Right atrium auricular region (tissue), 2 donors: ENCODE data around the gene CARD14. TPM values are rescaled to one million over a fixed set of nuclear protein-coding genes. Genes with fewer than 3 reads are reported as not detected.

Experiments used
- DNase-seq: peaks from one replicate; pipeline ENCODE4 v3.0.0-alpha.2; 2019; ENCODE audit warnings: low spot score
- H3K27ac ChIP-seq, 2 donors: fragments of 200-600 bp; sonication (generic); 1 replicate in 1 of 2; 2 replicates in 1 of 2; pipeline ENCODE4 v1.5.1; 2016 to 2019
- H3K27me3 ChIP-seq, 2 donors: fragments of 200-600 bp; sonication (generic); one replicate each; pipeline versions ENCODE4 v1.5.1 to v1.6.0; 2017 to 2019
- H3K36me3 ChIP-seq: fragments of 200-600 bp; sonication (generic); one replicate; pipeline ENCODE4 v1.5.1; 2016
- H3K4me1 ChIP-seq, 2 donors: fragments of 200-600 bp; sonication (generic); one replicate each; pipeline versions ENCODE4 v1.5.1 to v1.6.0; 2017 to 2019
- H3K4me3 ChIP-seq, 2 donors: fragments of 200-600 bp; sonication (generic); 1 replicate in 1 of 2; 2 replicates in 1 of 2; pipeline ENCODE4 v1.5.1; 2017 to 2019; ENCODE audit warnings: mild to moderate bottlenecking in 1 of 2, moderate library complexity in 1 of 2
- H3K9me3 ChIP-seq, 2 donors: fragments of 200-600 bp; sonication (generic); one replicate each; pipeline ENCODE4 v1.5.1; 2019
- CTCF ChIP-seq, 2 donors: fragments of 200-600 bp; sonication (generic); IDR thresholded peaks; one replicate each; pipeline ENCODE4 v1.5.1; 2019; ENCODE audit warnings: antibody characterized with exemption in 2 of 2
- total RNA-seq, 2 donors: library from RNA; depleted of rRNA; stranded (reverse); fragments of >200 nt; gene quantifications; one replicate each; pipeline ENCODE4 v1.1.0, GENCODE V29; 2016

CARD14 gene
- total RNA-seq, 2 donors from 2014 or later: not detected

GRCh38 chr17:80173126-80173525 is 3.3 kb downstream of the CARD14 start:
- H3K27me3 ChIP-seq: no peaks in the 10 kb centered on the region
- H3K4me1 ChIP-seq: no peaks in the 10 kb centered on the region
- DNase-seq: no peak
- no peaks in the 10 kb centered on the region for H3K9me3 ChIP-seq
- H3K4me3 ChIP-seq: no peak overlapping the region
- no peaks in the 10 kb centered on the region for H3K36me3 ChIP-seq
- H3K27ac ChIP-seq: no peak overlapping the region
- TF ChIP-seq CTCF (IDR thresholded peaks at IDR 0.05): no peak

GRCh38 chr17:80173916-80174315 is 4.1 kb downstream of the CARD14 start:
- DNase-seq: no peak
- Histone ChIP-seq H3K27me3 (no peaks in the 10 kb centered on the region), H3K36me3 (no peaks in the 10 kb centered on the region), H3K4me3 (no peak overlapping the region), H3K27ac (no peak overlapping the region), H3K9me3 (no peaks in the 10 kb centered on the region), H3K4me1 (no peaks in the 10 kb centered on the region)
- no peak for TF ChIP-seq CTCF (IDR thresholded peaks at IDR 0.05)

GRCh38 chr17:80176757-80177156 is 6.9 kb downstream of the CARD14 start:
- TF ChIP-seq CTCF (IDR thresholded peaks at IDR 0.05): no peak
- DNase-seq: no peak
- Histone ChIP-seq H3K36me3 (no peaks in the 10 kb centered on the region), H3K27ac (no peak overlapping the region), H3K4me1 (no peaks in the 10 kb centered on the region), H3K27me3 (no peaks in the 10 kb centered on the region), H3K9me3 (no peaks in the 10 kb centered on the region), H3K4me3 (no peak overlapping the region)

GRCh38 chr17:80177986-80178595 is 8.3 kb downstream of the CARD14 start:
- H3K4me1 ChIP-seq: no peaks in the 10 kb centered on the region
- no peak overlapping the region for H3K4me3 ChIP-seq
- H3K9me3 ChIP-seq: no peaks in the 10 kb centered on the region
- H3K27me3 ChIP-seq: no peaks in the 10 kb centered on the region
- H3K27ac ChIP-seq: no peak overlapping the region
- no peak for TF ChIP-seq CTCF (IDR thresholded peaks at IDR 0.05)
- DNase-seq: no peak
- H3K36me3 ChIP-seq: no peaks in the 10 kb centered on the region

GRCh38 chr17:80180192-80180591 is 10.4 kb downstream of the CARD14 start:
- Histone ChIP-seq H3K27ac (no peak overlapping the region), H3K4me3 (no peak overlapping the region), H3K27me3 (no peaks in the 10 kb centered on the region), H3K4me1 (no peaks in the 10 kb centered on the region), H3K9me3 (no peaks in the 10 kb centered on the region), H3K36me3 (no peaks in the 10 kb centered on the region)
- no peak for TF ChIP-seq CTCF (IDR thresholded peaks at IDR 0.05)
- DNase-seq: no peak

GRCh38 chr17:80181431-80181830 is 11.6 kb downstream of the CARD14 start:
- H3K27ac ChIP-seq: no peak overlapping the region
- H3K4me1 ChIP-seq: no peaks in the 10 kb centered on the region
- H3K36me3 ChIP-seq: no peaks in the 10 kb centered on the region
- no peaks in the 10 kb centered on the region for H3K9me3 ChIP-seq
- no peak for TF ChIP-seq CTCF (IDR thresholded peaks at IDR 0.05)
- no peak for DNase-seq
- no peak overlapping the region for H3K4me3 ChIP-seq
- no peaks in the 10 kb centered on the region for H3K27me3 ChIP-seq
